Measurements from ENCODE around the gene AGBL3. TPM values are rescaled to one million over a fixed set of nuclear protein-coding genes. Genes with fewer than 3 reads are reported as not detected.

AGBL3 gene
- total and polyA plus RNA-seq, 12 donors = 0.64 to 2.6 (median 1.1) TPM

DNA sequence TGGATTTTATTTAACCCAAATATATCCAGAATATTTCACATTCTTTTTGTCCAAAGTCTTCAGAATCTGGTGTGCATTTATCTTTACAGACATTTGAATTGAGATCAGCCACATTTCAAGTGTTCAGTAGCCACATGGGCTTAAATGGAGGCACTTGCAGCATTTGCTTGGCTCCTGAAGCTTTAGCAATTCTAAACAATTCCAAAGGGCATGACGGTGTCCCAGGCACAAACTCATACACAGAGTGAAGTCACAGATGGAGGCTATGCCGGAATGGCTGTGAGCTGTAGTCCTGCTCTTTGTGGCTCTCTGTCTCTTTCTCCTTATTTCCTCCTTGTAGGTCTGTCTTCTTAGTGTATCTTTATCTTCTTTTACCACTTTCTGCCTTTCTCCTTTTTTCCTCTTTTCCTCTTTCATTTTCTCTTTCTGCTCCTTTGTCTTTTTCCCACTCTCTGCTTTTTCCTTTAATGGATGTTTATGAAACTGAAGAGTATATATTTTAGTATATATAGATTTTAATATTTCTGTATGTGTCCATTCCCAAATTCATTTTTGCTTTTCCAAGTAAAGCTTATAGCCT, 7.7 kb downstream of the AGBL3 start:
- H3K27ac ChIP-seq = peak overlapping the region in 1 of 10 donors; percentile 17
- no peaks in the 10 kb centered on the region for H3K27me3 ChIP-seq
- no peak for DNase-seq
- peaks cover 0 to 80% (median 14%) of the 10 kb centered on the region in 9 donors for H3K36me3 ChIP-seq
- WGBS, 2 donors = 95 to 100% methylated on average over 2 of the region's 2 CpGs
- ATAC-seq = no peak
- no peaks in the 10 kb centered on the region for H3K9me3 ChIP-seq
- no peak overlapping the region for H3K4me3 ChIP-seq
- TF ChIP-seq CTCF (IDR thresholded peaks at IDR 0.05) = no peak
- intact Hi-C loops (cut with DNase I) = loop anchor here in 3 of 10 donors (10.0 kb wide), 3 partner anchors 171 to 191 kb away; partner anchors contain the start of gene CYREN (in 1 of the 3)
- peaks cover 0 to 31% (median 8%) of the 10 kb centered on the region in 9 donors for H3K4me1 ChIP-seq

- Histone ChIP-seq H3K4me1 (peaks cover 0 to 27% (median 8%) of the 10 kb centered on the region in 9 donors), H3K27ac (peak overlapping the region in 2 of 10 donors; percentile 1 to 22), H3K36me3 (peaks cover 0 to 67% (median 14%) of the 10 kb centered on the region in 9 donors), H3K9me3 (no peaks in the 10 kb centered on the region), H3K27me3 (no peaks in the 10 kb centered on the region), H3K4me3 (no peak overlapping the region)
- no peak for TF ChIP-seq CTCF (IDR thresholded peaks at IDR 0.05)
- DNase-seq (no peak), ATAC-seq (peak in 1 of 8 donors; percentile 15)
- WGBS, 2 donors = 69 to 73% methylated on average over 6 of the region's 6 CpGs
- intact Hi-C loops (cut with DNase I) = loop anchor here in 3 of 10 donors (10.0 kb wide), 3 partner anchors 169 to 189 kb away; partner anchors contain the start of gene CYREN (in 1 of the 3)
Measured at GRCh38 chr7:134995239-134996096, 9.2 kb downstream of the AGBL3 start.

DNA sequence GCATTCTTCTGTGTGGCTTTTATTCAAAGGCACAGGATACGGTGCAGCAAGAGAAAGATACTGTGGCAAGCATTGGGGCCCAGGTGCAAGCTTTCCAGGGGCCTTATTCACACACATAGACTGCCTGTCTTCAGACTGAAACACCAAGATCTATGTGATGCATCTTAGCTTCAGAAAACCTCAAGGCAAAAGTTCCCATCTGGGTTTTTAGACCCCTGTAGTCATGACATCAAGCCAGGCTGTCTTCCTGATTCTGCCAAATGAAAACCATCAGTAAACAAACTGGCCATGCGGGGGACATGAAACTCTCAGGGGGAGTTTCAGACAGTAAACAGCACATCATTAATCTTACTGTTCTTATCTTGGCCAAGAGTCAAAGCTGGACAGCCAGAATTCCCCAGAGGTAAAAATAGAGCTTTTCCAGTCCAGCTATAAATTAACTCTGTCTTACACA, 9.8 kb downstream of the AGBL3 start:
- H3K27ac ChIP-seq = peak overlapping the region in 1 of 10 donors; percentile 22
- peaks cover 0 to 24% (median 8%) of the 10 kb centered on the region in 9 donors for H3K4me1 ChIP-seq
- peak in 3 of 8 donors; percentile 18 to 56 (median 52) for ATAC-seq
- H3K36me3 ChIP-seq = peaks cover 0 to 63% (median 14%) of the 10 kb centered on the region in 9 donors
- no peak for TF ChIP-seq CTCF (IDR thresholded peaks at IDR 0.05)
- no peaks in the 10 kb centered on the region for H3K27me3 ChIP-seq
- H3K4me3 ChIP-seq = no peak overlapping the region
- intact Hi-C loops (cut with DNase I) = loop anchor here in 3 of 10 donors (10.0 kb wide), 3 partner anchors 169 to 189 kb away; partner anchors contain the start of gene CYREN (in 1 of the 3)
- DNase-seq = peak in 1 of 2 donors; percentile 14
- H3K9me3 ChIP-seq = no peaks in the 10 kb centered on the region
- whole genome bisulfite sequencing, 2 donors = 49 to 60% methylated on average over 2 of the region's 2 CpGs

GRCh38 chr7:134997214-134997885, 11.0 kb downstream of the AGBL3 start:
- WGBS, 2 donors = 94 to 98% methylated on average over 3 of the region's 3 CpGs
- Histone ChIP-seq H3K27ac (no peak overlapping the region), H3K27me3 (no peaks in the 10 kb centered on the region), H3K36me3 (peaks cover 0 to 63% (median 14%) of the 10 kb centered on the region in 9 donors), H3K9me3 (peaks cover 0 to 5% (median 0%) of the 10 kb centered on the region in 11 donors), H3K4me1 (peaks cover 0 to 13% (median 2%) of the 10 kb centered on the region in 9 donors), H3K4me3 (no peak overlapping the region)
- no peak for TF ChIP-seq CTCF (IDR thresholded peaks at IDR 0.05)
- DNase-seq (no peak), ATAC-seq (no peak)
- intact Hi-C loops (cut with DNase I) = loop anchor here in 3 of 10 donors (10.0 kb wide), 3 partner anchors 167 to 187 kb away; partner anchors contain the start of gene CYREN (in 1 of the 3)
